ENCODE data around the gene MYO7A. TPM values are rescaled to one million over a fixed set of nuclear protein-coding genes. Genes with fewer than 3 reads are reported as not detected.

MYO7A gene
- total and polyA plus RNA-seq, 2 experiments from 2014 or later, result 1.8 to 5.4 TPM

- TF ChIP-seq REST (IDR thresholded peaks at IDR 0.05; ENCODE audit: unreplicated experiment) (no peak), EZH2phosphoT487 (IDR thresholded peaks at IDR 0.05; ENCODE audit: unreplicated experiment) (no peak), POLR2AphosphoS5 (IDR thresholded peaks at IDR 0.05; ENCODE audit: low read depth) (no peak)
Measured at GRCh38 chr11:77125695-77126094, 2.4 kb upstream of the MYO7A start (continued).

GRCh38 chr11:77126156-77126775 is 1.8 kb upstream of the MYO7A start:
- 0 out of 2 replicates have a peak overlapping the region, but pooled peaks have one; percentile 93 for H3K4me2 ChIP-seq
- Mint-ChIP-seq H3K27ac (no peak overlapping the region), H3K27me3 (ENCODE audit: insufficient read depth, low read depth, poor library complexity) (peaks cover 15% of the 10 kb centered on the region)
- no peak for TF ChIP-seq JUNB (IDR thresholded peaks at IDR 0.05; ENCODE audit: unreplicated experiment)
- TF ChIP-seq CREB1 (CRISPR knock-in tag; IDR thresholded peaks at IDR 0.05; ENCODE audit: low read depth), result no peak
- no peak for TF ChIP-seq CTCF (conservative IDR thresholded peaks at IDR 0.05; ENCODE audit: low read depth in 2 of 2)
- no peak for TF ChIP-seq EZH2phosphoT487 (IDR thresholded peaks at IDR 0.05; ENCODE audit: unreplicated experiment)
- TF ChIP-seq STAT1 (IDR thresholded peaks at IDR 0.05; ENCODE audit: unreplicated experiment), result no peak
- TF ChIP-seq NANOG (IDR thresholded peaks at IDR 0.05; ENCODE audit: borderline replicate concordance), result no peak
- TF ChIP-seq ETS1 (IDR thresholded peaks at IDR 0.05), result no peak
- TF ChIP-seq ZNF114 (CRISPR knock-in tag; IDR thresholded peaks at IDR 0.05), result no peak
- TF ChIP-seq ZNF462 (CRISPR knock-in tag; IDR thresholded peaks at IDR 0.05), result no peak

More at GRCh38 chr11:77126156-77126775, 1.8 kb upstream of the MYO7A start:
- H3K9me3 Mint-ChIP-seq, result no peaks in the 10 kb centered on the region
- no peaks in the 10 kb centered on the region for H4K20me1 ChIP-seq (replicated peaks; ENCODE audit: insufficient read depth)
- H3K4me1 Mint-ChIP-seq, result peaks cover 24% of the 10 kb centered on the region
- H3K36me3 ChIP-seq (ENCODE audit: insufficient read depth), result no peaks in the 10 kb centered on the region
- ATAC-seq (peak; percentile 5; the same call in 2 of the 3 replicates), DNase-seq (ENCODE audit: low spot score) (peak; percentile 29)
- 0 out of 2 replicates have a peak, but pooled peaks cover 4% of the 10 kb centered on the region for H3F3A ChIP-seq (replicated peaks; ENCODE audit: low read depth)
- no peaks in the 10 kb centered on the region for H3K9me2 ChIP-seq (ENCODE audit: insufficient read depth)
- peak overlapping the region; percentile 61 for H3K4me3 Mint-ChIP-seq
- H3K36me3 Mint-ChIP-seq (ENCODE audit: low read depth), result peaks cover 5% of the 10 kb centered on the region; the same call in 1 of the 3 replicates
- H3K27me3 ChIP-seq (ENCODE audit: insufficient read depth), result no peaks in the 10 kb centered on the region
- H3K4me1 ChIP-seq (ENCODE audit: insufficient read depth), result peaks cover 8% of the 10 kb centered on the region
- H3K79me2 ChIP-seq (replicated peaks; ENCODE audit: insufficient read depth), result no peaks in the 10 kb centered on the region
- H3K27ac ChIP-seq (ENCODE audit: low read depth), result no peak overlapping the region
- no peak overlapping the region; the same call in 1 of the 2 replicates for H2AFZ ChIP-seq
- H3K4me3 ChIP-seq, result peak overlapping the region; percentile 71; the same call in 1 of the 2 replicates
